AG04449 (cell line): Measurements from ENCODE around the gene NR5A1.

Experiments
- CTCF ChIA-PET: fragments of 350-600 bp; formaldehyde crosslinking; extraction: SDS; loops from one replicate; lab custom pipeline; 2021; ENCODE audit warnings: antibody characterized with exemption; lab: Yijun Ruan, JAX
- POLR2A ChIA-PET: fragments of 400-600, 350-600 bp; formaldehyde crosslinking; extraction: SDS; loops from one replicate; lab custom pipeline; 2020; ENCODE audit warnings: antibody characterized with exemption, inconsistent platforms; lab: Yijun Ruan, JAX
- DNase-seq: peaks from one replicate; pipeline ENCODE4 v3.0.0-alpha.2; 2010; ENCODE audit warnings: low read depth, low spot score
- H3K4me3 ChIP-seq: 2 replicates; pipeline ENCODE4 v1.5.1; 2011; ENCODE audit warnings: low read depth, mild to moderate bottlenecking, control low read depth, low read length
- TF ChIP-seq, protein P1 (sequence below): IDR thresholded peaks from one replicate; pipeline ENCODE4 v1.5.1; 2011; ENCODE audit warnings: mild to moderate bottlenecking, moderate library complexity, low read length, control low read depth, inconsistent platforms; ENCODE audit not compliant: insufficient read depth; ENCODE audit errors: missing control alignments

Gene NR5A1

DNA sequence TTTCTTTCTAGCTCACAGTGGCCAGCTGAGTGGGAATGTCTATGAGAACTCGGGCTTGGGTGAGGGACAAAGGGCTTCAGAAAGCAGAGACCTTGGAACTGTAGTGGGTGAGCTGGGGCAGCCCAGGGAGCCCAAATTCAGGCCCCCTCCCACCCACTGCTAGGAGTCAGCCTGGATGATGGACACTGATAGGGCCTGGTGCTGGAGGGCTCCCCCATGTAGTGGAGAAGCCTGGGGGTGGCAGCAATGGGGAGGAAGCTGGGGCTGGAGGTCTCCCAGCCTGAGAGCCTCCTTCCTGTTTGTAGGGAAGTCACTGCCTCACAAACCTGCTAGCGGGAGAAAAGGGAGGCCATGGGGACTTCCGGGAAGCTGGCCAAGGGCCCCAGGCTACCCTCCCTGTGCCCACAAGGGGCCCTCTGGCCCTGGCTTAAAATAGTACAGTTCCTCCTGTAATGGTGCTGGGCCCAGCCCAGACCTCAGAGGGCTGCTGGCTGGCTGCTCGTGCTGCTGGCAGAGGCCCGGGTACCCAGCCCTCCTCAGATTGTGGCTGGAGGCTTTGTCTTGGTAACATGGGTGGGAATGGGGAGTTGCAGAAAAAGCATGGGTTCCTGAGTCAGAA lies 6.3 kb upstream of the NR5A1 start:
- TF ChIP-seq, protein P1, sequence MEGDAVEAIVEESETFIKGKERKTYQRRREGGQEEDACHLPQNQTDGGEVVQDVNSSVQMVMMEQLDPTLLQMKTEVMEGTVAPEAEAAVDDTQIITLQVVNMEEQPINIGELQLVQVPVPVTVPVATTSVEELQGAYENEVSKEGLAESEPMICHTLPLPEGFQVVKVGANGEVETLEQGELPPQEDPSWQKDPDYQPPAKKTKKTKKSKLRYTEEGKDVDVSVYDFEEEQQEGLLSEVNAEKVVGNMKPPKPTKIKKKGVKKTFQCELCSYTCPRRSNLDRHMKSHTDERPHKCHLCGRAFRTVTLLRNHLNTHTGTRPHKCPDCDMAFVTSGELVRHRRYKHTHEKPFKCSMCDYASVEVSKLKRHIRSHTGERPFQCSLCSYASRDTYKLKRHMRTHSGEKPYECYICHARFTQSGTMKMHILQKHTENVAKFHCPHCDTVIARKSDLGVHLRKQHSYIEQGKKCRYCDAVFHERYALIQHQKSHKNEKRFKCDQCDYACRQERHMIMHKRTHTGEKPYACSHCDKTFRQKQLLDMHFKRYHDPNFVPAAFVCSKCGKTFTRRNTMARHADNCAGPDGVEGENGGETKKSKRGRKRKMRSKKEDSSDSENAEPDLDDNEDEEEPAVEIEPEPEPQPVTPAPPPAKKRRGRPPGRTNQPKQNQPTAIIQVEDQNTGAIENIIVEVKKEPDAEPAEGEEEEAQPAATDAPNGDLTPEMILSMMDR: no peak
- H3K4me3 ChIP-seq: no peak overlapping the region
- DNase-seq: no peak
- ChIA-PET POLR2A (no interaction called here), CTCF (interaction anchor here (6.5 kb wide), 1 partner anchor 23 kb away, joined by 34 read pairs; no protein-coding TSS in a partner anchor)

DNA sequence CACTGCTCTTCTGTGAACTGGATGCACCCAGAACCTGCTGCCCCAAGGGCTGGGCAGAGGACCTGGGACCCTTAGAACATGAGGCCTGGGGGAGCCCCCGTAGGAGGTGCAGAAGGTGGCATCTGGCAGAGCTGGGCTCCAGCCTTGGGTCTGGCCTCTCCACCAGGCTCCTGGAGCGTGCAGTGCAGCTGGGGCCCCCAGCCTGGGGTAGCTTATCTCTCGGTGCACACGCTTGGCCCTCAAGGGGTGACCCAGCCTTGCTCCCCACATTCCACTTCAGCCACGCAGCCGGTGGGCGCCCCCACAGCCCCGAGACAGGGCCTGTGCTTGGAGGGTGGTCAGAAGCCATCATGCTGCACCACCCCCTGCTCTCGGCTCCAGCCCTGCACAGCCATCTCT lies 5.6 kb upstream of the NR5A1 start:
- TF ChIP-seq, protein P1: no peak
- POLR2A ChIA-PET: no interaction called here
- CTCF ChIA-PET: interaction anchor here (6.5 kb wide), 1 partner anchor 23 kb away, joined by 34 read pairs; no protein-coding TSS in a partner anchor
- H3K4me3 ChIP-seq: no peak overlapping the region
- DNase-seq: no peak

DNA sequence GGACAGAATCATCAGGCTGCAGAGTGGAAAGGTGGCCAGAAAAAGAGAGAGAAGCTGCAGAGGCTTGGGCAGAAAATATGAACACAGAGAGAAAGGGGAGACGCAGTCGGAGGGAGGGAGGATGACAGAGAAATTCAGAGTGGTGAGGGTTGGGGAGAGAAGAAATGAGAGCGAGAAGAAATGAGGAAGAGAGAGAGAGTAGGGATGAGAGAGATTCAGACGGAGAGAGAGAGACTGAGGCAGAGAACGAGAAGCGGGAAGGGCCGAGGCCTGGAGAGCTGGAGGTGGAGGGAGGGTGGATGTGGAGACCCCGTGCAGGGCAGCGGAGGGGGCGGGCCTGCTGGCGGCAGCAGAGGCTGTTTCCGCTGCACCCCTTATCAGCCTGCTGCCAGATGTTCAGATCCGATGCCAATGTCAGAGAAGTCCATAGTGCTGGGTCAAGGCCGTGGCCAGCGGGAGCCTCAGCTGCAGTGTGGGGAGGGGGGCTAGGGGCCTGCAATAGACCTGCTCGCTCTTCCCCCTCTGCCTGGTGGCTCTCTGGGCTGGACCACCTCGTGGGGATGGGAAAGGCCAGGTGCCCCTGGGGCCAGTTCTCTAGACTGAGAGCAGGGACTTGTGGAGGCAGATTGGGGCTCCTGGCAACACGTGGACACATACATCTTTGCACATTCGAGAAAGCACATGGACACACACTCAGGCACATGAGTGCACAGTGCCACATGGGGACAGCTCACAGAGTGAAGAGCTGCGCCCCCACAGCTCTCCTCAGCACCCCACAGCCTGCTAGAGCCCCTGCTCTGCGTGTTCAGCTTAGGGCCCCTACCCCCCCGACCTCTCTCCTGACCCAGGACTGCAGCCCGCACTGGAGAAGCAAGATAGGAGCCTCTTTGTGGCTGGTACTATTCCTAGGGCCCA lies 4.9 kb upstream of the NR5A1 start:
- CTCF ChIA-PET: interaction anchor here (6.5 kb wide), 1 partner anchor 24 kb away, joined by 34 read pairs; no protein-coding TSS in a partner anchor
- POLR2A ChIA-PET: no interaction called here
- H3K4me3 ChIP-seq: no peak overlapping the region
- TF ChIP-seq, protein P1: no peak
- DNase-seq: no peak

DNA sequence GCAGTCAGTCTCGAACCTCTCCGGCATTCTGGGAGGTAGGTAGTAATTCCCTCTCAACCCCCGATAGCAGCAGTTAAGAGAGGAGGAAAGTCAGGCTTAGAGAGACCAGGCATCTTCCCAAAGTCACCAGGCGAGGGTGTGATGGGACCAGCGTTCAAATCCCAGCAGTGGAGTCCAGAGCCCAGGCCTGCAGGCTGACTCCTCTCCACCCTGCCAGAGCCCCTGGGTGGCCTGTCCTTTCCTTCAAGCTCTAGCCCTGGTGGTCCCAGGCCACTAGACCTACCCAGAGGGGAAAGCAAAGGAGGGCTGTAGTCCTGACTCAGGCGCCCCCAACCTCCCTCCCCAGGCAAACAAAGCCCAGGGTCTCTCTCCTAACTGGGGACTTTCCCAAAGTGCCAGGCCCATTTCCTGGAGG lies 4.2 kb upstream of the NR5A1 start:
- DNase-seq: no peak
- ChIA-PET CTCF (interaction anchor here (0.9 to 6.5 kb wide), 3 partner anchors 12 to 92 kb away, joined by 3 to 34 read pairs (median 4); no protein-coding TSS in a partner anchor), POLR2A (no interaction called here)
- no peak overlapping the region for H3K4me3 ChIP-seq
- TF ChIP-seq, protein P1: no peak

DNA sequence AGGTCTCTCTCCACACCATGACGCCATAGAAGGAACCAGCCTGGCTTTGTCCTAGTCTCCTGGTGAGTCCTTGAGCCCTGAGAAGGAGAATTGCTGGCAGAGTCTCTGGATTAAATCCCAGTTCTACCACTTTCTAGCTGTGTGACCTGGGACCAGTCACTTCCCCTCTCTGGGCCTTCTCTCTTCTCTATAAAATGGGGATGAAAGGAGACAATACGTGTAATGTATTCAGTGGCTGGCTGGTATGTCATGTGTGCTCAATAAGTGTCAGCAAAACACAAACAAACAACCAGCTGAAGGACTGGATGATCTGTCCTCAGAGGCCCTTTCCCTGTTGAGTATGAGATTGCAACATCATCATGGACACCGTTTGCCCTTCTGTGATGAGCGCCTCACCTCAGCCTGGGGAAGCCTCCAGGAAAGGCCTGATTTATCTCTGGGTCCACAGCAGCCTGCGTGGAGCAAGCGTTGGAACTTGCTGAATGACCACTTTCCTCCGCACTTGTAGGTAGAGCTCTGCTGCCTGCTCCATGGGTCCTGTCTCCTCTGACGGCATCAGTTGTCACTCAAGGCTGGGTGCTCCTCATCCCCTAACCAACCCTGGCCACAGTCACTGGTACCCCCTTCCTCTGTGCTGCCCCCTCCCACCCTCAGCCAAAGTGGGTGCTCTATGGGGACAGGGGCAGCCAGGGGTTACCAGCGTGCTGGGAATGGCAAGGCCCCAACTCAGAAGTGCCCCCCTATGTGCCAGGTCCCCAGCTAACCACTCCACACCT lies 3.6 kb upstream of the NR5A1 start:
- CTCF ChIA-PET: interaction anchor here (0.9 to 6.5 kb wide), 3 partner anchors 13 to 92 kb away, joined by 3 to 34 read pairs (median 4); no protein-coding TSS in a partner anchor

More for the DNA sequence above, 3.6 kb upstream of the NR5A1 start:
- no peak for DNase-seq
- H3K4me3 ChIP-seq: no peak overlapping the region
- TF ChIP-seq, protein P1: no peak
- POLR2A ChIA-PET: no interaction called here
